Loucy (cell line): ENCODE measurements around the gene DISC1.

Experiments used
- H2AFZ ChIP-seq: fragments of 200-600 bp; sonication (generic); 2 replicates; pipeline ENCODE4 v1.6.0; 2016; ENCODE audit warnings: antibody characterized with exemption, mild to moderate bottlenecking, low read length, moderate library complexity
- H3F3A ChIP-seq: fragments of 200-600 bp; 2 replicates; pipeline ENCODE4 v1.6.0; 2016; ENCODE audit warnings: antibody characterized with exemption, low read depth, mild to moderate bottlenecking
- H3K27me3 ChIP-seq: fragments of 200-600 bp; sonication (generic); 2 replicates; pipeline ENCODE4 v1.6.1; 2014; ENCODE audit warnings: low read length, mild to moderate bottlenecking; ENCODE audit not compliant: insufficient read depth, poor library complexity, severe bottlenecking
- H3K36me3 ChIP-seq: fragments of 200-600 bp; sonication (generic); 2 replicates; pipeline ENCODE4 v1.6.1; 2016; ENCODE audit warnings: low read length; ENCODE audit not compliant: insufficient read depth
- H3K4me1 ChIP-seq: fragments of 200-600 bp; sonication (generic); 2 replicates; pipeline ENCODE4 v1.5.1; 2014; ENCODE audit warnings: low read length, mild to moderate bottlenecking; ENCODE audit not compliant: insufficient read depth, poor library complexity, severe bottlenecking
- H3K4me2 ChIP-seq: fragments of 200-600 bp; sonication (generic); 2 replicates; pipeline ENCODE4 v1.6.0; 2014; ENCODE audit warnings: antibody characterized with exemption, low read length, low read depth, mild to moderate bottlenecking; ENCODE audit not compliant: poor library complexity, severe bottlenecking
- H3K4me3 ChIP-seq: fragments of 200-600 bp; sonication (generic); 2 replicates; pipeline ENCODE4 v1.5.1; 2014; ENCODE audit warnings: low read length, mild to moderate bottlenecking, mixed read lengths; ENCODE audit not compliant: poor library complexity, severe bottlenecking
- H3K79me2 ChIP-seq: fragments of 200-600 bp; sonication (generic); 2 replicates; pipeline ENCODE4 v1.6.1; 2014; ENCODE audit warnings: low read length; ENCODE audit not compliant: insufficient read depth
- H3K9ac ChIP-seq: fragments of 200-600 bp; sonication (generic); 2 replicates; pipeline ENCODE4 v1.6.0; 2014; ENCODE audit warnings: mild to moderate bottlenecking, low read depth, low read length, moderate library complexity; ENCODE audit not compliant: poor library complexity, severe bottlenecking
- H3K9me2 ChIP-seq: fragments of 200-600 bp; sonication (generic); replicated peaks from 2 replicates; pipeline ENCODE4 v1.6.1; 2016; ENCODE audit warnings: low read depth, low read length, mixed read lengths
- H3K9me3 ChIP-seq: fragments of 200-600 bp; sonication (generic); 2 replicates; pipeline ENCODE4 v1.6.1; 2014; ENCODE audit warnings: mild to moderate bottlenecking, antibody characterized with exemption, low read length, low read depth; ENCODE audit not compliant: insufficient read depth
- H4K20me1 ChIP-seq: fragments of 200-600 bp; sonication (generic); 2 replicates; pipeline ENCODE4 v1.6.0; 2014; ENCODE audit warnings: antibody characterized with exemption, low read length, mild to moderate bottlenecking; ENCODE audit not compliant: insufficient read depth, poor library complexity, severe bottlenecking
- CTCF ChIP-seq: fragments of 200-600 bp; sonication (generic); conservative IDR thresholded peaks from 2 replicates; pipeline ENCODE4 v1.5.1; 2014; ENCODE audit warnings: mild to moderate bottlenecking, antibody characterized with exemption, low read length
- EZH2phosphoT487 ChIP-seq: fragments of 200-600 bp; IDR thresholded peaks from 2 replicates; pipeline ENCODE4 v1.6.1; 2018; ENCODE audit warnings: antibody characterized with exemption, mild to moderate bottlenecking, moderate library complexity, borderline replicate concordance

The DISC1 gene

GRCh38 chr1:232066521-232066920, 439.9 kb downstream of the DISC1 start:
- no peaks in the 10 kb centered on the region for H3K4me1 ChIP-seq
- no peak overlapping the region for H3K4me2 ChIP-seq
- no peaks in the 10 kb centered on the region for H3K9me3 ChIP-seq
- H2AFZ ChIP-seq: no peak overlapping the region
- H3K9me2 ChIP-seq: no peaks in the 10 kb centered on the region
- H3K9ac ChIP-seq: no peak overlapping the region
- H3F3A ChIP-seq: no peaks in the 10 kb centered on the region
- H3K79me2 ChIP-seq: no peaks in the 10 kb centered on the region
- H3K4me3 ChIP-seq: no peak overlapping the region
- H4K20me1 ChIP-seq: no peaks in the 10 kb centered on the region
- TF ChIP-seq CTCF (no peak), EZH2phosphoT487 (no peak)
- no peaks in the 10 kb centered on the region for H3K27me3 ChIP-seq
- no peaks in the 10 kb centered on the region for H3K36me3 ChIP-seq

- Histone ChIP-seq H3K4me3 (no peak overlapping the region), H3K27me3 (no peaks in the 10 kb centered on the region), H2AFZ (no peak overlapping the region), H3K9ac (no peak overlapping the region), H4K20me1 (peaks cover 3% of the 10 kb centered on the region), H3K9me2 (no peaks in the 10 kb centered on the region), H3K4me2 (no peak overlapping the region), H3K9me3 (no peaks in the 10 kb centered on the region), H3K4me1 (no peaks in the 10 kb centered on the region), H3K36me3 (no peaks in the 10 kb centered on the region), H3K79me2 (no peaks in the 10 kb centered on the region), H3F3A (no peaks in the 10 kb centered on the region)
- no peak for TF ChIP-seq CTCF
- TF ChIP-seq EZH2phosphoT487: no peak
Observed at GRCh38 chr1:232074265-232074664, 447.7 kb downstream of the DISC1 start.

- Histone ChIP-seq H3K36me3 (no peaks in the 10 kb centered on the region), H3K4me2 (no peak overlapping the region), H2AFZ (no peak overlapping the region), H3K79me2 (no peaks in the 10 kb centered on the region), H3K4me1 (no peaks in the 10 kb centered on the region), H3K9me2 (no peaks in the 10 kb centered on the region), H3K9ac (no peak overlapping the region), H3F3A (no peaks in the 10 kb centered on the region), H4K20me1 (peaks cover 3% of the 10 kb centered on the region), H3K9me3 (no peaks in the 10 kb centered on the region), H3K27me3 (no peaks in the 10 kb centered on the region), H3K4me3 (no peak overlapping the region)
- TF ChIP-seq CTCF (no peak), EZH2phosphoT487 (no peak)
Observed at GRCh38 chr1:232077809-232078208, 451.2 kb downstream of the DISC1 start.
